K562 (cell line): ENCODE results near the gene SND1. TPM values are rescaled to one million over a fixed set of nuclear protein-coding genes. Genes with fewer than 3 reads are reported as not detected.

Experiments used
- ATAC-seq: fragments of 200-7000 bp; cut with Tn5 transposase; 3 replicates; pipeline ENCODE4 v1.9.1; 2020; ENCODE audit warnings: moderate library complexity
- BruUV-seq: library from RNA; stranded (reverse); fragments of 400-500 nt; replicated peaks from 2 replicates; lab custom pipeline; 2021; lab: Mats Ljungman, UMichigan
- CTCF ChIA-PET: fragments of 300-600 bp; formaldehyde crosslinking; extraction: SDS; loops from one replicate; lab custom pipeline; 2021; ENCODE audit warnings: low intra/inter-chr PET ratio; lab: Yijun Ruan, JAX
- POLR2A ChIA-PET: fragments of 300-600, 350-650 bp; sonication (Branson Sonifier 250); formaldehyde crosslinking; extraction: SDS; loops from one replicate; lab custom pipeline; 2021; ENCODE audit warnings: antibody characterized with exemption, inconsistent platforms; lab: Yijun Ruan, JAX
- DNase-seq, 4 experiments: peaks; one replicate each; pipeline versions ENCODE4 v3.0.0 to v3.0.0-alpha.2; 2011 to 2018; ENCODE audit warnings: low spot score in 3 of 4, mixed read lengths in 3 of 4; ENCODE audit errors: extremely low read depth in 1 of 4
- FAIRE-seq: peaks from 2 replicates; lab custom pipeline; 2011; peaks lifted over from hg19 to GRCh38; lab: Jason Lieb, UNC
- H2AFZ ChIP-seq: 2 replicates; pipeline ENCODE4 v1.6.0; 2011; ENCODE audit warnings: low read depth, low read length, control low read depth, inconsistent platforms
- H3K27ac ChIP-seq: fragments of 200-600 bp; 3 replicates; pipeline ENCODE4 v1.8.0; 2011; ENCODE audit warnings: low read depth, mild to moderate bottlenecking, control low read depth, inconsistent platforms, low read length, moderate library complexity, mixed read lengths; ENCODE audit errors: extremely low read depth
- H3K27me3 ChIP-seq, 2 experiments: fragments of 300-600 bp in 1 of 2; 2 replicates in 1 of 2; 3 replicates in 1 of 2; pipeline versions ENCODE4 v1.6.0 to v1.8.0; 2011; ENCODE audit warnings: inconsistent platforms in 2 of 2, low read length in 2 of 2, mild to moderate bottlenecking in 1 of 2, mixed read lengths in 1 of 2, moderate library complexity in 1 of 2; ENCODE audit not compliant: control insufficient read depth in 2 of 2, insufficient read depth in 2 of 2
- H3K36me3 ChIP-seq: fragments of 300-600 bp; 3 replicates; pipeline ENCODE4 v1.8.0; 2011; ENCODE audit warnings: mild to moderate bottlenecking, low read length, inconsistent platforms; ENCODE audit not compliant: control insufficient read depth, insufficient read depth
- H3K4me1 ChIP-seq, 2 experiments: fragments of 200-600 bp in 1 of 2; replicated peaks in 1 of 2; 2 replicates in 1 of 2; 3 replicates in 1 of 2; pipeline versions ENCODE4 v1.5.1 to v1.8.0; 2011; ENCODE audit warnings: inconsistent platforms in 2 of 2, low read length in 2 of 2, mild to moderate bottlenecking in 1 of 2, mixed read lengths in 1 of 2, moderate library complexity in 1 of 2; ENCODE audit not compliant: control insufficient read depth in 2 of 2, insufficient read depth in 2 of 2
- H3K4me2 ChIP-seq: 2 replicates; pipeline ENCODE4 v1.6.1; 2011; ENCODE audit warnings: low read length, control low read depth, inconsistent platforms, mixed read lengths; ENCODE audit not compliant: insufficient read depth
- H3K4me3 ChIP-seq: fragments of 200-600 bp; sonication (generic), shearing (Covaris generic); 2 replicates; pipeline ENCODE4 v1.5.1; 2016; ENCODE audit warnings: control low read depth, inconsistent platforms
- H3K79me2 ChIP-seq: fragments of 200-600 bp; 3 replicates; pipeline ENCODE4 v1.8.0; 2011; ENCODE audit warnings: low read length, inconsistent platforms; ENCODE audit not compliant: control insufficient read depth, insufficient read depth
- H3K9ac ChIP-seq, 2 experiments: 2 replicates each; pipeline versions ENCODE4 v1.6.0 to v1.6.1; 2011; ENCODE audit warnings: low read depth in 2 of 2, low read length in 2 of 2, control low read depth in 1 of 2, inconsistent platforms in 1 of 2, mild to moderate bottlenecking in 1 of 2, mixed read lengths in 1 of 2; ENCODE audit not compliant: insufficient read depth in 1 of 2
- H3K9me1 ChIP-seq: one replicate; pipeline ENCODE4 v1.6.0; 2011; ENCODE audit warnings: inconsistent platforms, mild to moderate bottlenecking, low read length, moderate library complexity; ENCODE audit not compliant: control insufficient read depth, insufficient read depth
- H3K9me3 ChIP-seq: replicated peaks from 2 replicates; pipeline ENCODE4 v1.5.1; 2011; ENCODE audit warnings: low read depth, low read length, inconsistent platforms; ENCODE audit not compliant: control insufficient read depth, insufficient read depth
- H4K20me1 ChIP-seq: replicated peaks from 2 replicates; pipeline ENCODE4 v1.6.1; 2011; ENCODE audit warnings: low read length, inconsistent platforms, mixed read lengths; ENCODE audit not compliant: control insufficient read depth, insufficient read depth
- BHLHE40 ChIP-seq: IDR thresholded peaks from 2 replicates; pipeline ENCODE4 v1.6.1; 2011; ENCODE audit warnings: low read length, improper control_type of control experiment
- FUS ChIP-seq: fragments of 200-400 bp; formaldehyde crosslinking; optimal IDR thresholded peaks from 2 replicates; pipeline ENCODE3; 2017; ENCODE audit warnings: low read depth, low read length
- HNRNPUL1 ChIP-seq: fragments of 200-400 bp; formaldehyde crosslinking; IDR thresholded peaks from 2 replicates; pipeline ENCODE4 v1.6.1; 2017; ENCODE audit warnings: low read length
- KDM4B ChIP-seq, 2 experiments: fragments of 450-650 bp in 1 of 2; sonication (generic) in 1 of 2; IDR thresholded peaks; 2 replicates each; pipeline ENCODE4 v1.6.1; 2016 to 2017; ENCODE audit warnings: borderline replicate concordance in 2 of 2, antibody characterized with exemption in 1 of 2, low read depth in 1 of 2, mild to moderate bottlenecking in 1 of 2
- MCM3 ChIP-seq: fragments of 450-650 bp; IDR thresholded peaks from 2 replicates; pipeline ENCODE4 v1.6.1; 2016
- MTA1 ChIP-seq: fragments of 450-650 bp; IDR thresholded peaks from 2 replicates; pipeline ENCODE4 v1.6.1; 2017; ENCODE audit warnings: borderline replicate concordance
- PYGO2 ChIP-seq: fragments of 450-650 bp; IDR thresholded peaks from 2 replicates; pipeline ENCODE4 v1.6.1; 2016; ENCODE audit warnings: mild to moderate bottlenecking, missing genetic modification characterization, moderate library complexity, missing compliant biosample characterization
- RBM34 ChIP-seq: fragments of 200-400 bp; formaldehyde crosslinking; IDR thresholded peaks from 2 replicates; pipeline ENCODE4 v1.6.1; 2018; ENCODE audit warnings: low read length, borderline replicate concordance; ENCODE audit not compliant: insufficient read depth
- ZNF12 ChIP-seq: sonication (generic); formaldehyde crosslinking; IDR thresholded peaks from 2 replicates; pipeline ENCODE4 v1.4.0; 2020; ENCODE audit warnings: mild to moderate bottlenecking, missing genetic modification reagents
- ZNF23 ChIP-seq: fragments of 250-450 bp; sonication (Bioruptor Pico); IDR thresholded peaks from 2 replicates; pipeline ENCODE4 v1.4.0; 2020; ENCODE audit warnings: mild to moderate bottlenecking
- in situ Hi-C: fragments of 300-500 bp; cut with MboI; formaldehyde crosslinking; loops from 4 replicates; pipeline ENCODE4 v1.15.0; 2018; ENCODE audit warnings: inconsistent platforms, mixed read lengths
- intact Hi-C: fragments of 100-400 bp; cut with micrococcal nuclease; formaldehyde crosslinking; loops from 2 replicates; pipeline ENCODE4 v1.14.2; 2022
- polyA plus RNA-seq, 8 experiments: library from polyadenylated mRNA; depleted of rRNA in 4 of 8; stranded (reverse) in 5 of 8; unstranded in 3 of 8; fragments of >200 nt; fragmentation: Nextera tagmentation in 2 of 8; fragmentation: Illumina TruSeq in 1 of 8; extraction: Ambion mirVana in 2 of 8; extraction: Trizol in 1 of 8; gene quantifications; 2 replicates each; pipeline versions ENCODE4 v1.2.1 to v1.2.3, GENCODE V29; 2011 to 2014; ENCODE audit warnings: inconsistent platforms in 1 of 8, missing spikeins in 1 of 8
- total RNA-seq, 7 experiments: library from RNA; depleted of rRNA in 6 of 7; stranded (reverse); fragments of >200 nt in 6 of 7; fragmentation: Illumina TruSeq in 2 of 7; extraction: Trizol in 2 of 7; gene quantifications; 2 replicates each; pipeline versions ENCODE4 v1.2.1 to v1.2.3, GENCODE V29; 2011 to 2021; ENCODE audit warnings: low replicate concordance in 1 of 7
- TF ChIP-seq, protein P1 (sequence below), 2 experiments: fragments of 450-650 bp in 1 of 2; sonication (generic) in 1 of 2; formaldehyde crosslinking; conservative IDR thresholded peaks; 2 replicates each; pipeline versions ENCODE4 v1.4.0 to v1.8.1; 2020 to 2022; ENCODE audit warnings: mild to moderate bottlenecking in 1 of 2, missing genetic modification reagents in 1 of 2

SND1 gene
- total and polyA plus RNA-seq, 9 of the 15 experiments (the other 6 are each of a cell fraction or from before 2014, with no cell fraction given), result 46.5 to 307 (median 191) TPM

DNA sequence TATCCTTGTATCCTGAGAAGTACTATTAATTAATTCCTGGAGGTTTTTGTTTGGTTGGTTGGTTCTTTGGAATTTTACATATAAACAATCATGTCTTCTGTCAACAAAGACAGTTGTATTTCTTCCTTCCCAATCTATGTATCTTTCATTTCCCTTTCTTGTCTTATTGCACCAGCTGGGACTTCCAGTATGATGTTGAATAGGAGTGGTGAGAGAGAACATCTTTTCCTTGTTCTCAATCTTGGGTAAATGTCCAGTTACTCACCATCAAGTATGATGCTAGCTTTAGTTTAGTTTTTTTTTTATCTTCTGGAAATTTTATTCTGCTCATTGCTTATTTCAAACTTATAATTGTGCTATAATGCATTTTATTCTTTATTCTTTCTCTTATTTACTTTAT, 26.7 kb upstream of the SND1 start:
- in situ Hi-C loops (no loop called here), intact Hi-C loops (loop anchor here (5.0 kb wide), 1 partner anchor 123 kb away; no protein-coding TSS in a partner anchor)
- no peaks in the 10 kb centered on the region for H4K20me1 ChIP-seq
- H3K9ac ChIP-seq, result no peak overlapping the region
- no peak for FAIRE-seq
- H3K79me2 ChIP-seq, result no peaks in the 10 kb centered on the region
- no peaks in the 10 kb centered on the region for H3K9me3 ChIP-seq
- no peak overlapping the region for H3K27ac ChIP-seq
- H3K27me3 ChIP-seq, result peaks cover 2 to 8% of the 10 kb centered on the region in 2 experiments; a peak in 3 of 5 replicates
- BruUV-seq, result no TSS peak
- DNase-seq, result no peak
- H3K4me2 ChIP-seq, result no peak overlapping the region
- H3K36me3 ChIP-seq, result no peaks in the 10 kb centered on the region
- TF ChIP-seq BHLHE40, result no peak
- TF ChIP-seq, protein P1, sequence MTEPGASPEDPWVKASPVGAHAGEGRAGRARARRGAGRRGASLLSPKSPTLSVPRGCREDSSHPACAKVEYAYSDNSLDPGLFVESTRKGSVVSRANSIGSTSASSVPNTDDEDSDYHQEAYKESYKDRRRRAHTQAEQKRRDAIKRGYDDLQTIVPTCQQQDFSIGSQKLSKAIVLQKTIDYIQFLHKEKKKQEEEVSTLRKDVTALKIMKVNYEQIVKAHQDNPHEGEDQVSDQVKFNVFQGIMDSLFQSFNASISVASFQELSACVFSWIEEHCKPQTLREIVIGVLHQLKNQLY (CRISPR knock-in tag; conservative IDR thresholded peaks at IDR 0.05), result no peak
- no peak for TF ChIP-seq MCM3
- no peak for TF ChIP-seq RBM34
- TF ChIP-seq ZNF23 (CRISPR knock-in tag), result no peak
- no peak for TF ChIP-seq PYGO2
- TF ChIP-seq ZNF12 (CRISPR knock-in tag), result no peak
- no peak for TF ChIP-seq FUS
- TF ChIP-seq KDM4B (IDR thresholded peaks at IDR 0.05; ENCODE audit: borderline replicate concordance in 2 of 2, low read depth in 1 of 2), result no peak
- no peak for TF ChIP-seq MTA1
- no peak for TF ChIP-seq HNRNPUL1
- H3K4me1 ChIP-seq, result no peaks in the 10 kb centered on the region
- ChIA-PET CTCF (no interaction called here), POLR2A (no interaction called here)
- no peak overlapping the region for H3K4me3 ChIP-seq
- H2AFZ ChIP-seq, result no peak overlapping the region
- H3K9me1 ChIP-seq, result no peaks in the 10 kb centered on the region
- no peak for ATAC-seq
